SK-N-SH (cell line): ENCODE results near the gene COPS9.

ENCODE experiments used
- CHD2 ChIP-seq: fragments of 150-350 bp; IDR thresholded peaks from 2 replicates; pipeline ENCODE4 v1.6.1; 2018; ENCODE audit warnings: low read length; ENCODE audit not compliant: partially characterized antibody
- CTCF ChIP-seq: fragments of 200-600 bp; sonication (generic); IDR thresholded peaks from 2 replicates; pipeline ENCODE4 v1.6.1; 2017; ENCODE audit warnings: antibody characterized with exemption, mild to moderate bottlenecking, moderate library complexity
- EP300 ChIP-seq, 2 experiments: IDR thresholded peaks; 2 replicates each; pipeline versions ENCODE4 v1.4.0 to v1.6.1; 2012; ENCODE audit warnings: borderline replicate concordance in 1 of 2, low read depth in 1 of 2, low read length in 1 of 2
- EZH2phosphoT487 ChIP-seq: fragments of 200-600 bp; sonication (generic); IDR thresholded peaks from 2 replicates; pipeline ENCODE4 v1.6.1; 2017; ENCODE audit warnings: low read depth, mixed run types, mild to moderate bottlenecking, antibody characterized with exemption, moderate library complexity, borderline replicate concordance

- TF ChIP-seq EZH2phosphoT487 = no peak
- TF ChIP-seq EP300 (IDR thresholded peaks at IDR 0.05; ENCODE audit: borderline replicate concordance in 1 of 2, low read depth in 1 of 2, low read length in 1 of 2) = no peak
- no peak for TF ChIP-seq CTCF
- TF ChIP-seq CHD2 = no peak
Measured at GRCh38 chr2:240157147-240157470, 21.0 kb upstream of the COPS9 start.
